Tibial nerve (tissue), 3 donors: Measurements from ENCODE around the gene PRKCB.

Source experiments
- POLR2A ChIP-seq, 2 donors: fragments of 450-650 bp; IDR thresholded peaks; one replicate each; pipeline ENCODE4 v1.6.1; 2017; ENCODE audit warnings: antibody characterized with exemption in 2 of 2, mild to moderate bottlenecking in 2 of 2, moderate library complexity in 2 of 2
- TF ChIP-seq, protein P1 (sequence below), 5 experiments: fragments of 200-600 bp in 3 of 5; fragments of 450-650 bp in 2 of 5; sonication (generic) in 3 of 5; IDR thresholded peaks; one replicate each; pipeline ENCODE4 v1.5.1; 2016 to 2019; ENCODE audit warnings: antibody characterized with exemption in 5 of 5, mild to moderate bottlenecking in 3 of 5, moderate library complexity in 2 of 5

DNA sequence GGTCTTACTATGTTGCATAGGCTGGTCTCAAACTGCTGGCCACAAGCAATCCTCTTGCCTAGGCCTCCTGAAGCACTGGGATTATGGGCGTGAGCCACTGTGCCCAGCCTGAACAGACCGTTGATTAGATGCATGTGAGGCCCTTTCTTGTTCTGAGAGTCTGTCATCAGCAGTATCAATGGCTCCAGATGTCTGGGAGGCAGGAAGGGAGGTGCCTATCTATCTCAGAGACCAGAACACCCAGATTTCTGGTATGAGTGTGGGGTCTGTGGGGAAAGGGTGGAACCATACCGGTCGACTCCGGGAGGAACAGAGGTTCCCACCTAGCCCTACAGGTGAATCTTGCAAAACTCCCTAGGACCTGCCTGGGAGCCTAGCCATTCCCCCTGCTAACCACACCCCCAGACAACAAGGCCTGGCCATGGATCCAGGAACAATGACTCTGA, 71.7 kb downstream of the PRKCB start:
- TF ChIP-seq, protein P1, sequence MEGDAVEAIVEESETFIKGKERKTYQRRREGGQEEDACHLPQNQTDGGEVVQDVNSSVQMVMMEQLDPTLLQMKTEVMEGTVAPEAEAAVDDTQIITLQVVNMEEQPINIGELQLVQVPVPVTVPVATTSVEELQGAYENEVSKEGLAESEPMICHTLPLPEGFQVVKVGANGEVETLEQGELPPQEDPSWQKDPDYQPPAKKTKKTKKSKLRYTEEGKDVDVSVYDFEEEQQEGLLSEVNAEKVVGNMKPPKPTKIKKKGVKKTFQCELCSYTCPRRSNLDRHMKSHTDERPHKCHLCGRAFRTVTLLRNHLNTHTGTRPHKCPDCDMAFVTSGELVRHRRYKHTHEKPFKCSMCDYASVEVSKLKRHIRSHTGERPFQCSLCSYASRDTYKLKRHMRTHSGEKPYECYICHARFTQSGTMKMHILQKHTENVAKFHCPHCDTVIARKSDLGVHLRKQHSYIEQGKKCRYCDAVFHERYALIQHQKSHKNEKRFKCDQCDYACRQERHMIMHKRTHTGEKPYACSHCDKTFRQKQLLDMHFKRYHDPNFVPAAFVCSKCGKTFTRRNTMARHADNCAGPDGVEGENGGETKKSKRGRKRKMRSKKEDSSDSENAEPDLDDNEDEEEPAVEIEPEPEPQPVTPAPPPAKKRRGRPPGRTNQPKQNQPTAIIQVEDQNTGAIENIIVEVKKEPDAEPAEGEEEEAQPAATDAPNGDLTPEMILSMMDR (IDR thresholded peaks at IDR 0.05): no peak
- TF ChIP-seq POLR2A (IDR thresholded peaks at IDR 0.05): no peak
